Ovary (tissue), 9 donors: Measurements from ENCODE around the gene F8. TPM values are rescaled to one million over a fixed set of nuclear protein-coding genes. Genes with fewer than 3 reads are reported as not detected.

Source experiments
- DNase-seq, 5 donors: peaks; one replicate each; pipeline ENCODE4 v3.0.0-alpha.2; 2019 to 2020
- H3K27ac ChIP-seq, 2 donors: fragments of 200-600 bp; one replicate each; pipeline versions ENCODE4 v1.5.1 to v1.8.0; 2019 to 2022
- H3K27me3 ChIP-seq: fragments of 200-600 bp; one replicate; pipeline ENCODE4 v1.8.0; 2022
- H3K36me3 ChIP-seq: fragments of 200-600 bp; sonication (generic); one replicate; pipeline ENCODE4 v1.5.1; 2019
- H3K4me1 ChIP-seq: one replicate; pipeline ENCODE4 v1.8.1; 2013; ENCODE audit warnings: mild to moderate bottlenecking, moderate library complexity; ENCODE audit not compliant: insufficient read depth
- H3K4me3 ChIP-seq: fragments of 200-600 bp; sonication (generic); one replicate; pipeline ENCODE4 v1.5.1; 2017
- H3K9me3 ChIP-seq, 2 donors: fragments of 200-600 bp in 1 of 2; sonication (generic) in 1 of 2; one replicate each; pipeline versions ENCODE4 v1.5.1 to v1.8.1; 2013 to 2019; ENCODE audit warnings: mild to moderate bottlenecking in 1 of 2, moderate library complexity in 1 of 2
- CTCF ChIP-seq, 3 donors: fragments of 450-650 bp in 2 of 3; fragments of 200-600 bp in 1 of 3; IDR thresholded peaks; one replicate each; pipeline versions ENCODE4 v1.5.1 to v1.8.0; 2016 to 2022; ENCODE audit warnings: antibody characterized with exemption in 3 of 3, mild to moderate bottlenecking in 1 of 3
- EP300 ChIP-seq: sonication (generic); formaldehyde crosslinking; IDR thresholded peaks from one replicate; pipeline ENCODE4 v1.6.1; 2017; ENCODE audit warnings: antibody characterized with exemption
- POLR2A ChIP-seq: fragments of 450-650 bp; IDR thresholded peaks from one replicate; pipeline ENCODE4 v1.6.1; 2017; ENCODE audit warnings: antibody characterized with exemption, mild to moderate bottlenecking, moderate library complexity
- WGBS, 3 donors: extraction: QIAGEN DNeasy Blood & Tissue Kit in 1 of 3; methylation state at CpG; one replicate each; pipeline versions ENCODE4 v1.1.5 to v1.1.7; 2013 to 2017; 5-methylcytosine and 5-hydroxymethylcytosine counted together
- intact Hi-C, 4 donors: fragments of 100-400 bp; cut with DNase I; formaldehyde crosslinking; loops; one replicate each; pipeline versions ENCODE4 v1.11.0 to v1.15.1; 2022 to 2023
- polyA plus RNA-seq, 2 donors: library from polyadenylated mRNA; stranded (reverse); fragments of 200-250 nt in 1 of 2; fragments of 350-450 nt in 1 of 2; fragmentation: Illumina TruSeq in 1 of 2; extraction: RNeasy Lipid Tissue Mini Kit (QIAGEN cat#74804) in 1 of 2; gene quantifications; one replicate each; pipeline ENCODE4 v1.2.3, GENCODE V29; 2013 to 2014
- total RNA-seq, 7 donors: library from RNA; depleted of rRNA in 2 of 7; stranded (reverse); fragments of >200 nt in 2 of 7; fragmentation: NEBNext Ultra II Directional in 3 of 7; extraction: Animal tissue kit (Norgen Biotek cat#: 25700) in 3 of 7; gene quantifications; one replicate each; pipeline versions ENCODE4 v1.1.0 to v1.2.4, GENCODE V29; 2016 to 2023
- donor health status: DM: no; HTN: no; CAD: no; lungs with moderate emphysema.
- donor health status: DM: no; HTN: no; CAD: no.
- donor health status: Bipolar disorder and iron deficiency.
- donor health status: DM: yes; HTN: yes; CAD: no.
- donor health status: DM: no; HTN: no; CAD: no.
- donor health status: DM: yes; HTN: yes; CAD: no.

The F8 gene
- total and polyA plus RNA-seq, 9 donors: 15.3 to 77.5 (median 22.2) TPM

GRCh38 chrX:155070038-155070437 is 47.5 kb upstream of the F8 start:
- DNase-seq: no peak
- Histone ChIP-seq H3K36me3 (no peaks in the 10 kb centered on the region), H3K27me3 (no peaks in the 10 kb centered on the region), H3K4me3 (peak overlapping the region; percentile 45), H3K27ac (no peak overlapping the region), H3K4me1 (no peaks in the 10 kb centered on the region), H3K9me3 (no peaks in the 10 kb centered on the region)
- 33 to 43% (median 34%) methylated on average over 12 of the region's 12 CpGs for WGBS, 3 donors
- TF ChIP-seq CTCF (IDR thresholded peaks at IDR 0.05): no peak
- TF ChIP-seq EP300: no peak
- no peak for TF ChIP-seq POLR2A
- intact Hi-C loops: no loop called here

- peak overlapping the region; percentile 45 for H3K4me3 ChIP-seq
- DNase-seq: no peak
- no peaks in the 10 kb centered on the region for H3K36me3 ChIP-seq
- intact Hi-C loops: no loop called here
- H3K9me3 ChIP-seq: no peaks in the 10 kb centered on the region
- no peak for TF ChIP-seq POLR2A
- no peak for TF ChIP-seq EP300
- TF ChIP-seq CTCF (IDR thresholded peaks at IDR 0.05): no peak
- H3K27ac ChIP-seq: no peak overlapping the region
- H3K4me1 ChIP-seq: no peaks in the 10 kb centered on the region
- H3K27me3 ChIP-seq: no peaks in the 10 kb centered on the region
- 69 to 84% (median 73%) methylated on average over 1 of the region's 1 CpG for WGBS, 3 donors
These were observed 46.9 kb upstream of the F8 start for GRCh38 chrX:155069414-155069813.

GRCh38 chrX:155068165-155068564 is 45.6 kb upstream of the F8 start:
- intact Hi-C loops: no loop called here
- DNase-seq: no peak
- Histone ChIP-seq H3K27ac (no peak overlapping the region), H3K4me1 (no peaks in the 10 kb centered on the region), H3K36me3 (no peaks in the 10 kb centered on the region), H3K4me3 (no peak overlapping the region), H3K9me3 (no peaks in the 10 kb centered on the region), H3K27me3 (no peaks in the 10 kb centered on the region)
- 43 to 62% (median 52%) methylated on average over 1 of the region's 1 CpG for WGBS, 3 donors
- TF ChIP-seq POLR2A (no peak), CTCF (IDR thresholded peaks at IDR 0.05) (no peak), EP300 (no peak)

GRCh38 chrX:155065035-155065734 is 42.7 kb upstream of the F8 start:
- TF ChIP-seq POLR2A (no peak), CTCF (IDR thresholded peaks at IDR 0.05) (no peak), EP300 (no peak)
- Histone ChIP-seq H3K27me3 (no peaks in the 10 kb centered on the region), H3K4me3 (no peak overlapping the region), H3K9me3 (no peaks in the 10 kb centered on the region), H3K27ac (no peak overlapping the region), H3K4me1 (no peaks in the 10 kb centered on the region), H3K36me3 (no peaks in the 10 kb centered on the region)
- 64 to 68% (median 67%) methylated on average over 8 of the region's 8 CpGs for WGBS, 3 donors
- intact Hi-C loops: no loop called here
- no peak for DNase-seq
